Measurements from ENCODE around the gene POLQ. TPM values are rescaled to one million over a fixed set of nuclear protein-coding genes. Genes with fewer than 3 reads are reported as not detected.

POLQ gene
- total and polyA plus RNA-seq, 8 donors: 0.15 to 6.4 (median 0.58) TPM

- intact Hi-C loops (cut with DNase I; ENCODE audit: low total_unique reads): no loop called here
- Histone ChIP-seq H3K27me3 (no peaks in the 10 kb centered on the region), H3K27ac (no peak overlapping the region), H3K4me1 (peaks cover 0 to 11% (median 2%) of the 10 kb centered on the region in 4 donors), H3K9me3 (no peaks in the 10 kb centered on the region), H3K36me3 (no peaks in the 10 kb centered on the region), H3K4me3 (no peak overlapping the region)
- no peak for TF ChIP-seq POLR2A (IDR thresholded peaks at IDR 0.05)
- no peak for TF ChIP-seq EP300 (IDR thresholded peaks at IDR 0.05)
- TF ChIP-seq POLR2AphosphoS5 (IDR thresholded peaks at IDR 0.05): no peak
- no peak for TF ChIP-seq CTCF (IDR thresholded peaks at IDR 0.05)
- DNase-seq: no peak
Measured at GRCh38 chr3:121430664-121431215, 115.0 kb downstream of the POLQ start.

DNA sequence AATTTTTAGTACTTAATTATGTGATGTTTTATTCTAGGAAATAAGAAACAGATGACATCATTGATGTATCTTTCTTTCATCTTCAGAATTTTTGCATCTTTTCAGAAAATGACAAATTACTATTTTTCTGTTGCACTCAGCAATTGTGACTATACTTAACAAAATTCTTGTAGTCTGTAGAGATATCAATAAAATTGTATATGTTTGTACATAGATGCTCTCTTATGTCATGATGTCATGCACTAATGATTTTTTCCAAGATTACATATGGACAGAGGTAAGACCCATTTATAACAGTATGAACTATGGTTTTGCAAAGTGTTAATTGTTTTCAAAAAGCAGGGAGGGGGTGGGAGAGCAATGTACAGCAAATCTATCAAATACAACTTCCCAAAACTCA, 121.2 kb downstream of the POLQ start:
- Histone ChIP-seq H3K36me3 (no peaks in the 10 kb centered on the region), H3K4me1 (no peaks in the 10 kb centered on the region), H3K27me3 (no peaks in the 10 kb centered on the region), H3K27ac (no peak overlapping the region), H3K4me3 (no peak overlapping the region), H3K9me3 (no peaks in the 10 kb centered on the region)
- intact Hi-C loops (cut with DNase I; ENCODE audit: low total_unique reads): no loop called here
- no peak for DNase-seq
- TF ChIP-seq EP300 (IDR thresholded peaks at IDR 0.05) (no peak), POLR2A (IDR thresholded peaks at IDR 0.05) (no peak), CTCF (IDR thresholded peaks at IDR 0.05) (no peak), POLR2AphosphoS5 (IDR thresholded peaks at IDR 0.05) (no peak)

DNA sequence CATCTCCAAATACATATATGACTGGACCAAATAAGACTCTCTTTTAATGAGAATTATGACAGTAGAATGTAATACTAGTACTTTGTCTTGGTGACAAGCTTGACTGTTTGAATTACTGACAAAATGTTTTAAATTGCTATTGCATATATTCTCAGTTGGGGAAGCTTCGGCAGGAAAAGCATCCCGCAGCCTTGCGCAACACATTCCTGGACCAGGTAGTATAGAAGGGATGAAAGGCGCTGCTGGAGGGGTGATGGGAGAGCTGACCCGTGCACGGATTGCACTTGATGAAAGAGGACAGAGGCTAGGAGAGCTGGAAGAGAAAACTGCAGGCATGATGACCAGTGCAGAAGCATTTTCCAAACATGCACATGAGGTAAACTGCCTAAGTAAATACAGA, 127.6 kb downstream of the POLQ start:
- DNase-seq: no peak
- H3K4me1 ChIP-seq: no peaks in the 10 kb centered on the region
- 89 to 94% (median 93%) methylated on average over 6 of the region's 6 CpGs for WGBS, 5 donors
- no peaks in the 10 kb centered on the region for H3K27me3 ChIP-seq
- no peaks in the 10 kb centered on the region for H3K36me3 ChIP-seq
- no peak for TF ChIP-seq EP300 (IDR thresholded peaks at IDR 0.05)
- TF ChIP-seq POLR2A (IDR thresholded peaks at IDR 0.05): no peak
- no peak for TF ChIP-seq CTCF (IDR thresholded peaks at IDR 0.05)
- TF ChIP-seq POLR2AphosphoS5 (IDR thresholded peaks at IDR 0.05): no peak
- no peak overlapping the region for H3K27ac ChIP-seq
- intact Hi-C loops (cut with DNase I; ENCODE audit: low total_unique reads): no loop called here
- H3K4me3 ChIP-seq: no peak overlapping the region
- H3K9me3 ChIP-seq: no peaks in the 10 kb centered on the region

DNA sequence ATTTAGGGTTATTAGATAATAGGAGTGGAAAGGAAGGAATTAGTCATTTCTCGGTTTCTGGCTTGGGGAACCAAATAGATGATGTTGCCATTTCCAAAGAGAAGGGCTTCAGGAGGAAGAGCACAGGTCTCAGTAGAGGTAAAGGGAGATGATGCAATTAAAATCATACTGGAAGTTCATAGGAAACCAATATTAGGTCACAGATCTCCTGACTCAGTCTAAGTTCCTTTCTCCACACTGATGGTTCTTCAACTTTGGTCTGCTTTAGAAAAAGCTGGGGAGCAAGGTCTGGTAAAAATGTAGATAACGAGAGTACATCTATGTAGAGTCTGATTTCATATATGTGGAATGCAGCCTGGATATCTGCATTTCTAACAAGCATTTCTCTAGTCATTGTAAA, 130.9 kb downstream of the POLQ start:
- 83 to 92% (median 87%) methylated on average over 2 of the region's 2 CpGs for WGBS, 5 donors
- intact Hi-C loops (cut with DNase I; ENCODE audit: low total_unique reads): no loop called here
- Histone ChIP-seq H3K9me3 (no peaks in the 10 kb centered on the region), H3K4me3 (no peak overlapping the region), H3K36me3 (no peaks in the 10 kb centered on the region), H3K27me3 (no peaks in the 10 kb centered on the region), H3K4me1 (no peaks in the 10 kb centered on the region), H3K27ac (no peak overlapping the region)
- DNase-seq: no peak
- no peak for TF ChIP-seq POLR2AphosphoS5 (IDR thresholded peaks at IDR 0.05)

GRCh38 chr3:121411523-121411922, 134.3 kb downstream of the POLQ start:
- DNase-seq: no peak
- intact Hi-C loops (cut with DNase I; ENCODE audit: low total_unique reads): no loop called here

More at GRCh38 chr3:121411523-121411922, 134.3 kb downstream of the POLQ start:
- Histone ChIP-seq H3K9me3 (no peaks in the 10 kb centered on the region), H3K27me3 (no peaks in the 10 kb centered on the region), H3K27ac (no peak overlapping the region), H3K36me3 (no peaks in the 10 kb centered on the region), H3K4me1 (no peaks in the 10 kb centered on the region), H3K4me3 (no peak overlapping the region)
- WGBS, 5 donors: 80 to 94% (median 90%) methylated on average over 1 of the region's 1 CpG
- TF ChIP-seq EP300 (IDR thresholded peaks at IDR 0.05) (no peak), POLR2AphosphoS5 (IDR thresholded peaks at IDR 0.05) (no peak), CTCF (IDR thresholded peaks at IDR 0.05) (no peak), POLR2A (IDR thresholded peaks at IDR 0.05) (no peak)
